Small intestine (tissue), 7 donors: Measurements from ENCODE around the gene HAUS3. TPM values are rescaled to one million over a fixed set of nuclear protein-coding genes. Genes with fewer than 3 reads are reported as not detected.

ENCODE experiments used
- DNase-seq, 2 donors: peaks; one replicate each; pipeline versions ENCODE4 v3.0.0 to v3.0.0-alpha.2; 2013
- FAIRE-seq: peaks from 2 replicates; lab custom pipeline; 2012; peaks lifted over from hg19 to GRCh38; lab: Jason Lieb, UNC
- H3K27ac ChIP-seq, 3 donors: one replicate each; pipeline ENCODE4 v1.5.1; 2013; ENCODE audit warnings: low read length in 2 of 3, mild to moderate bottlenecking in 2 of 3, control low read depth in 1 of 3, inconsistent platforms in 1 of 3, low read depth in 1 of 3, moderate library complexity in 1 of 3
- H3K27me3 ChIP-seq, 3 donors: one replicate each; pipeline ENCODE4 v1.6.1; 2013; ENCODE audit warnings: low read length in 3 of 3, inconsistent platforms in 1 of 3; ENCODE audit not compliant: control insufficient read depth in 3 of 3, insufficient read depth in 3 of 3
- H3K36me3 ChIP-seq, 3 donors: one replicate each; pipeline ENCODE4 v1.6.1; 2013; ENCODE audit warnings: low read length in 3 of 3, inconsistent platforms in 1 of 3, low read depth in 1 of 3, mild to moderate bottlenecking in 1 of 3, moderate library complexity in 1 of 3; ENCODE audit not compliant: control insufficient read depth in 3 of 3, insufficient read depth in 2 of 3
- H3K4me1 ChIP-seq, 3 donors: one replicate each; pipeline ENCODE4 v1.6.1; 2013; ENCODE audit warnings: low read length in 2 of 3, inconsistent platforms in 1 of 3, low read depth in 1 of 3, mild to moderate bottlenecking in 1 of 3, moderate library complexity in 1 of 3; ENCODE audit not compliant: control insufficient read depth in 3 of 3, insufficient read depth in 2 of 3
- H3K4me3 ChIP-seq, 3 donors: one replicate each; pipeline ENCODE4 v1.5.1; 2013; ENCODE audit warnings: low read length in 3 of 3, control low read depth in 1 of 3, inconsistent platforms in 1 of 3, low read depth in 1 of 3, mild to moderate bottlenecking in 1 of 3, moderate library complexity in 1 of 3
- H3K9me3 ChIP-seq, 2 donors: one replicate each; pipeline ENCODE4 v1.6.1; 2013; ENCODE audit warnings: low read depth in 1 of 2, low read length in 1 of 2; ENCODE audit not compliant: control insufficient read depth in 2 of 2, insufficient read depth in 1 of 2
- WGBS, 3 donors: extraction: QIAGEN DNeasy Blood & Tissue Kit; methylation state at CpG; one replicate each; pipeline ENCODE4 v1.1.7; 2013; 5-methylcytosine and 5-hydroxymethylcytosine counted together
- polyA plus RNA-seq, 4 donors: library from polyadenylated mRNA; stranded (reverse) in 3 of 4; unstranded in 1 of 4; fragments of 200-250 nt in 3 of 4; fragments of 120-200 nt in 1 of 4; gene quantifications; one replicate each; pipeline versions ENCODE4 v1.2.1 to v1.2.3, GENCODE V29; 2013
- donor health status: healthy with polysubstance abuse.
- donor health status: control.
- donor health status: control.
- donor health status: Bipolar disorder and iron deficiency.
- donor health status: healthy.

Gene HAUS3
- polyA plus RNA-seq, 4 donors, result 4.0 to 16.4 (median 5.1) TPM

GRCh38 chr4:2272026-2272827 is 30.3 kb upstream of the HAUS3 start:
- Histone ChIP-seq H3K36me3 (peaks cover 0 to 12% (median 0%) of the 10 kb centered on the region in 3 donors), H3K4me1 (peaks cover 0 to 4% (median 0%) of the 10 kb centered on the region in 3 donors), H3K27ac (no peak overlapping the region), H3K27me3 (no peaks in the 10 kb centered on the region), H3K4me3 (no peak overlapping the region), H3K9me3 (no peaks in the 10 kb centered on the region)
- FAIRE-seq (no peak), DNase-seq (no peak)
- 90 to 91% (median 91%) methylated on average over 25 of the region's 25 CpGs for WGBS, 3 donors

DNA sequence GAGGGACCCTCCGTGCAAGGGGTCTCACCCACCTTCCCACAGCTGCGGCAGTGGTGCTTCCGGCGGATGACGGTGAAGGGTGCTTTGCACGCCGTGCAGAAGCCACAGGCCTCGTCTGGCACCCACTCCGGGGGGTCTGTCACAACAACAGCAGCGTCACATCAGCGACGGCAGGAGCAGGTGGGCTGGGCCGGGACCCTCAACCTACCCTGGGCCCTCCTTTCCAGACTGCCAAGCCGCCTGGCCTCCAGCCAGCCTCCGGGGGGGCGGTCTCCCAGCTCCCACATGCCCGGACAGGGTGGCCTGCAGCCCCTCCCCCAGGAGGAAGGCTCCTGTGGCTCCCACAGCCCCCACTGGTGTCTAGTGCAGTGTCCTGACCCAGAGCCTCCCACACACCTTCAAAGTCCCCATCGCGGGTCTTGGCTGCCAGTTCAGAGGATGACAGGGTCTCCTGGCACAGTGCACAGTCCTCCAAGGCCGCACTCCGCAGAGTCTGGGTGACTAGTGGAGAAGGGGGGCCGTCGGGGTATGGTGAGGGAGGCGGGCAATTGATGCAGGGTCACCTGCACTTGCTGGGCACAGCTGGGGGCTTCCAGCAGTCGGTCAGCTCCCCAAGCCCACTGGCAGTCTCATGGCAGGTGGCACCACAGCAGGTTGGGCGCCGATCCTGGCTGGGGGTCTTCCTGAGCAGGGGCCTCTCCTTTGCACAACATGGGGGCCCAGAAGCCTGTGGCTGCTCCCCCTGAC is 29.5 kb upstream of the HAUS3 start:
- Histone ChIP-seq H3K9me3 (no peaks in the 10 kb centered on the region), H3K4me1 (peaks cover 0 to 4% (median 0%) of the 10 kb centered on the region in 3 donors), H3K36me3 (peaks cover 0 to 12% (median 0%) of the 10 kb centered on the region in 3 donors), H3K4me3 (no peak overlapping the region), H3K27me3 (no peaks in the 10 kb centered on the region), H3K27ac (no peak overlapping the region)
- DNase-seq (no peak), FAIRE-seq (no peak)
- WGBS, 3 donors, result 85 to 92% (median 91%) methylated on average over 23 to 27 of the region's 27 CpGs

DNA sequence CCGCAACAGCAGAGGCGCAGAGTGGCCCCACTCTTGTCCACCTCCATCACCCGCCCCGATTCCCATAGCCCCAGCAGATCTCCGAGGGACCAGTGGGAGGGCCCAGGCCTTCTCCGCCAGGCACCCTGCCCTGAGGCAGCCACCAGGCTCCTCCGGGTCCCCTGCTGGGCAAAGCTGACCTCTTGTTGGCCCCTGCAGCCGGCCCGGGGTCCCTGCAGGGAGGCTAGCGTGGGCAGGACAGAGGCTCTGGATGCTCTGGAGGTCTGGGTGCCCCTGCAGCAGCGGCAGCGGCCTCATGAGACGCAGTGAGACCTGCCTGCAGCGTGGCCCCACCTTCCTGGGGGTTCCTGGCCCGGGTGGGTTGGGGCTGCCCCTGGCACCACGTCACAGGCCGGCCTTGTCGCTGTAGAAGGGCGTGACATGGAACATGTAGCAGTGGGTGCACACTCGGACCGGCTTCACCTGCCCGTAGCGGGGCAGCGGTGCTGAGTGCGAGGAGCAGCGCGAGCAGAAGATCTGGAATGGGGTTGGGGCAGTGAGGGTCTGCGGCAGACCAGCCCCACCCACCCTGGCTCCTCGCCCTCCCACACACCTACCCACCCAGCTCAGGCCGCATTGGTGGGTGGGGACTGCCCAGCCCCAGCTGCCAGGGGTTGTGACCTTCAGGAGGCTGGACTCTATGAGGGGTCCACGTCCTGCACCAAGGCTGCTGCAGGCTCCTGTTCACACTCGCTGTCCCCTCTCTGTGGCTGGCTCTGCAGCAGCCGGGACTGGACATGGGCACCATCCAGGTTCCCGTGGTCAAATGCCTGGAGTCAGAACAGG is 28.6 kb upstream of the HAUS3 start:
- FAIRE-seq (no peak), DNase-seq (no peak)
- Histone ChIP-seq H3K36me3 (peaks cover 0 to 12% (median 0%) of the 10 kb centered on the region in 3 donors), H3K27ac (no peak overlapping the region), H3K4me1 (peaks cover 0 to 4% (median 0%) of the 10 kb centered on the region in 3 donors), H3K4me3 (no peak overlapping the region), H3K9me3 (no peaks in the 10 kb centered on the region), H3K27me3 (no peaks in the 10 kb centered on the region)
- WGBS, 3 donors, result 89 to 90% (median 89%) methylated on average over 28 to 34 of the region's 34 CpGs

DNA sequence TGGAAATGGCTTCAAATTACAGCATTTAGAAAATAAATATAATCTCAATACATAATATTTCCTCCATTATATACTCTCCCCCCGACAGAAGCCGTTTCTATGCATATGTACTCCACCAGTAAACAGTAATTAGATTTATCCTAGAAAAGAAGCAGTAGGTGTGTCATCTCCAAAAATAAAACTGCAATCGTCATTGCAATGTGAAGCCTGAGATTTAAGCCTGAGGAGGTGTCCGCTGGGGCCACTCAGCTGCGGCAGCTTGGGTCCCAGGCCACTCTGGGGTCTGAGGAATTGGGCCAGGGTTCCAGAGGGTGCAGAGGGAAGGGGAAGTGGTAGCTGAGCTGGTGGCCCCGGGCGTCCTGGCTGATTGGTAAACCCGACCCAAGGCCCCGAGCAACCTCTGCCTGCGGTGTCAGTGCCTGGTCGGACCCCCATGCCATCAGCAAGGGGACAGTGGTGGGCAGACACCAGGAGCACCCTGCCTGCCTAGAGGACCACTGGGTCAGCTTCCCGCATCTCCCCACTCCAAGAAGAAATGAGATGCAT is 27.8 kb upstream of the HAUS3 start:
- 82 to 90% (median 84%) methylated on average over 12 of the region's 12 CpGs for WGBS, 3 donors
- H3K9me3 ChIP-seq, result no peaks in the 10 kb centered on the region
- no peak for DNase-seq
- peaks cover 0 to 10% (median 0%) of the 10 kb centered on the region in 3 donors for H3K36me3 ChIP-seq
- no peak overlapping the region for H3K4me3 ChIP-seq
- H3K4me1 ChIP-seq, result peaks cover 0 to 4% (median 0%) of the 10 kb centered on the region in 3 donors
- H3K27ac ChIP-seq, result no peak overlapping the region
- no peak for FAIRE-seq
- no peaks in the 10 kb centered on the region for H3K27me3 ChIP-seq

DNA sequence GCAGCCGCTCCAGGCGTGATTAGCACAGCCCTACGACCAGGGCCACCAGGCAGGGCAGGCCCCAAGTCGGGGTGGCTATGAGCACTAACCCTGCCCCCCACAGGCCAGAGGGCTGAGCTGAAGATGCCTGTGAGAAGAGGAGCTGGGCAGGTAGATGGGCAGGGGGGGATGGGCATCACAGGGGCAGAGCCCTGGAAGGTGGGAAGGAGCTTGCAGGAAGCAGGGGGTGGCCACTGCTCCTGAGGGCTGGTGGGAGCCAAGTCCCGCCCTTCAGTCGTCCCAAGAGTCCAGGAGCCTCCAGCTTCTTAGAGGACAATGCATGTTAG is 27.2 kb upstream of the HAUS3 start:
- WGBS, 3 donors, result 70 to 76% (median 73%) methylated on average over 6 of the region's 6 CpGs
- Histone ChIP-seq H3K27ac (no peak overlapping the region), H3K36me3 (peaks cover 0 to 10% (median 0%) of the 10 kb centered on the region in 3 donors), H3K4me3 (no peak overlapping the region), H3K9me3 (no peaks in the 10 kb centered on the region), H3K27me3 (no peaks in the 10 kb centered on the region), H3K4me1 (peaks cover 0 to 4% (median 0%) of the 10 kb centered on the region in 3 donors)
- no peak for FAIRE-seq
- no peak for DNase-seq

DNA sequence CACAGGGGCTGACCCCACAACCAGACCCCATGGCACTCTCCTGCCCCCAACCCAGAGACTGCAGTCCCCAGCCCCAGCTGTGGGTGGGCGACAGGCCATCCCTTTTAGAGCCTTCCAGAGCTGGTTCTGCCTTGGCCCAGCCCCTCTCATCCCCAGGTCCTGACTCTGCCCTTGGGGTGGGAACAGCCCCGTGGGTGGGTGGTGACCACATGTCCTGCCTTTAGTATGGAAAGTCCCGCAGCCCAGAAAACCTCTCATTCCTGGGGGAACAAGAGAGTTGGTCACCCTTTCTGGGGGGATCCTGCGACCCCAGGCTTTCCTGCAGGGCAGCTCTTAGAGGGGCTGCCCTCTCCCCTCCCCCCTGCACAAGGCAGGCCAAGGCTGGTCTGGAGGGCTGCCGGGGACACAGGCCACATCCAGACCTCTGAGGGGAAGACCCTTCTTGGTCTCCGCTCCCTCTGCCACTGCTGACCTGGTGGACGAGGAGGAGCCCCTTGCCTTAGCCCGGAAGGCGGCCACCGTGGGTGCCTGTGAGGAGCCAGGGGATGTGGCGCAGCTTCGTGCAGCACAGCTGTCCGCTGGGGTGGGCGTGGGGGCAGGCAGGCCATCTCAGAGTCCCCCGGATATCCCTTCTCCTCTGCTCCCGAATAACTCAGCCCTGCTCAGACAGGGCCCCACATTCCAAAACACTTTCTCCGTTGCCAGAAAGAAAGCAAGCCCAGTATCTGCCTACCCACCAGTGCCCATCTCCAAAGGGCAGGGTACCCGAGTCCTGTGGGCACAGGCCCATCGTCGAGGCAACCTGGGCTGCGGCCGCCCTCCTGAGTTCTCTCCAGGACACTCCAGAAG is 26.7 kb upstream of the HAUS3 start:
- DNase-seq, result no peak

DNA sequence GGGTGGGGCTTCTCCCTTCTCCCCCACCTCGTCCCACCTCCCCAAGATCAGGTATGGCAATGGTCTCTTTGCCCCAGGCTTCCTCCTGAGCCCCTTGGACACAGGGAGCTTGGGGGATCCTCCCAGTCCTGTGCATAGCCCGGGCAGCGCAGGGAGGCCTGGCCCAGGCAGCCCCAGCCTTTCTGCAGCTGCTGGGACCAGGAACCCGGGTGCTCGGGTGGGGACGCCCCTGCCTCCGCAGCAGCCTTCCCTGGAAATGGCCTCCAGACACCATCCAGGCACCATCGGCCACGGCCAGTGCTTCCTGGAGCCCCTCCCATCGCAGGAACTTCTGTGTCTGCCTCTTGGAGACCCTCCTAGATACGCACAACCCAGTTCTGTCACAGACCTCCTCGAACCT is 25.9 kb upstream of the HAUS3 start:
- peaks cover 0 to 8% (median 0%) of the 10 kb centered on the region in 3 donors for H3K36me3 ChIP-seq
- H3K4me1 ChIP-seq, result peaks cover 0 to 7% (median 0%) of the 10 kb centered on the region in 3 donors
- DNase-seq (no peak), FAIRE-seq (no peak)
- H3K4me3 ChIP-seq, result no peak overlapping the region
- H3K9me3 ChIP-seq, result no peaks in the 10 kb centered on the region
- H3K27me3 ChIP-seq, result no peaks in the 10 kb centered on the region
- H3K27ac ChIP-seq, result no peak overlapping the region
- WGBS, 3 donors, result 84 to 86% (median 84%) methylated on average over 10 to 12 of the region's 12 CpGs

More for the DNA sequence above, 26.7 kb upstream of the HAUS3 start:
- no peaks in the 10 kb centered on the region for H3K9me3 ChIP-seq
- 76 to 81% (median 80%) methylated on average over 20 to 22 of the region's 22 CpGs for WGBS, 3 donors
- peaks cover 0 to under 1% (median 0%) of the 10 kb centered on the region in 3 donors for H3K4me1 ChIP-seq
- FAIRE-seq, result no peak
- no peak overlapping the region for H3K4me3 ChIP-seq
- H3K27me3 ChIP-seq, result no peaks in the 10 kb centered on the region
- no peak overlapping the region for H3K27ac ChIP-seq
- H3K36me3 ChIP-seq, result peaks cover 0 to 8% (median 0%) of the 10 kb centered on the region in 3 donors
